CD4-positive, alpha-beta T cell treated with Interleukin-6 at 100 ng/mL for 8 hours (primary cell): Measurements from ENCODE around the gene ETFA.

Source experiments
- DNase-seq: peaks from one replicate; pipeline ENCODE4 v3.0.0-alpha.2; 2020; ENCODE audit warnings: mixed read lengths, low spot score

Gene ETFA

DNA sequence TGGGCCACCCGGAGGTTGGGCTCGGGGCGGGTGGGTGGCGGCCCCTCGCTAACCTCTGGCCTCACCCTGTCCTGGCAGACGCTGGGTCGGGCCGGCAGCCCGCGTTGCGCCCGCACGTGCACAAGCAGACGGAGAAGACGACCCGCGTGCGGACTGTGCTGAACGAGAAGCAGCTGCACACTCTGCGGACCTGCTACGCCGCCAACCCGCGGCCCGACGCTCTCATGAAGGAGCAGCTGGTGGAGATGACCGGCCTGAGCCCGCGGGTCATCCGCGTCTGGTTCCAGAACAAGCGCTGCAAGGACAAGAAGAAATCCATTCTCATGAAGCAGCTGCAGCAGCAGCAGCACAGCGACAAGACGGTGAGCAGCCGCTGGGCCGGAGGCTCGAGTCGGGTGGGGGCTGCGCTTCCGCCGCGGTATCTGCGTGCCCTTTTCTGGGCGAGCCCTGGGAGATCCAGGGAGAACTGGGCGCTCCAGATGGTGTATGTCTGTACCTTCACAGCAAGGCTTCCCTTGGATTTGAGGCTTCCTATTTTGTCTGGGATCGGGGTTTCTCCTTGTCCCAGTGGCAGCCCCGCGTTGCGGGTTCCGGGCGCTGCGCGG, 29.0 kb upstream of the ETFA start:
- DNase-seq = no peak

DNA sequence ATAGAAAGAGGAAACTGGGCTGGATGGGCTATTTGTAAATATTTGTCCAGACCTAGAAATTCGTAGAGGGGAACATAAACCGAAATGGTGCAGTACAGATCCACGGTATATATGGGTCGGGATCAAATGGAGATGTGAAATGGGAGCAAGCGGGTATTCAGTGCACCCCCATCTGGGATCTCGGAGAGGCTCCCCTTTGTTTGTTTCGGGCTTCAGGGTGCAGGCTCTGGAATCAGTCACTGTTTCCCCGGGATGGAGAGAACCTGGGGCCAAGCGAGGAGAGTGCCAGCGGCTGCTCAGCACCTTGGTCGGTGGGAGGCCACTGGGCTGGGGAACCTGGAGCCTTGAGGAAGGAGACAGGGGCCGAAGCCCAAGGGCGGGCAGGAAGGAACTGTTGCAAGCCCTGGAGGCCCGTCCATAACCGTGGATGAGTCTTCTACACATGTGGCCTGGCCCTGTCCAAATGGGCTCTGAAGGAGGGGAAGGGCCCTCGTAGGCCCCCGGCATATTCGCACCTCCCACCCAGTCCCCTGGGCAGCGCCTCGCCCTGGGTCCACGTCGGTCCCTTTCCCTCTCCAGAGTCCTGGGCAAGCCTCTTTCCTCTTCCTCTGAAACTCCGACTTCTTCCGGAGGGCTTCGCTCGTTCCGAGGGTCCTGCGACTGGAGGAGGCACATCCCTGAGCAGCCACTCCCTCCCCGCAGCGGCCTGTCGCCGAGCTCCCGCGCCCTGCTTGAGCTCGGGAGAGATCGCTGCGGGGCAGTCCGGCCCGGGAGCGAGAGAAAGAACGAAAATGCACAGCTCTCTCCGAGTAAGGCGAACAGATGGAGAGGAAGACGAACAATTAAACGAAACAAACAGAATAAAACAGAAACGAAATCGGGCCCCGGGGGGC, 28.3 kb upstream of the ETFA start:
- no peak for DNase-seq

DNA sequence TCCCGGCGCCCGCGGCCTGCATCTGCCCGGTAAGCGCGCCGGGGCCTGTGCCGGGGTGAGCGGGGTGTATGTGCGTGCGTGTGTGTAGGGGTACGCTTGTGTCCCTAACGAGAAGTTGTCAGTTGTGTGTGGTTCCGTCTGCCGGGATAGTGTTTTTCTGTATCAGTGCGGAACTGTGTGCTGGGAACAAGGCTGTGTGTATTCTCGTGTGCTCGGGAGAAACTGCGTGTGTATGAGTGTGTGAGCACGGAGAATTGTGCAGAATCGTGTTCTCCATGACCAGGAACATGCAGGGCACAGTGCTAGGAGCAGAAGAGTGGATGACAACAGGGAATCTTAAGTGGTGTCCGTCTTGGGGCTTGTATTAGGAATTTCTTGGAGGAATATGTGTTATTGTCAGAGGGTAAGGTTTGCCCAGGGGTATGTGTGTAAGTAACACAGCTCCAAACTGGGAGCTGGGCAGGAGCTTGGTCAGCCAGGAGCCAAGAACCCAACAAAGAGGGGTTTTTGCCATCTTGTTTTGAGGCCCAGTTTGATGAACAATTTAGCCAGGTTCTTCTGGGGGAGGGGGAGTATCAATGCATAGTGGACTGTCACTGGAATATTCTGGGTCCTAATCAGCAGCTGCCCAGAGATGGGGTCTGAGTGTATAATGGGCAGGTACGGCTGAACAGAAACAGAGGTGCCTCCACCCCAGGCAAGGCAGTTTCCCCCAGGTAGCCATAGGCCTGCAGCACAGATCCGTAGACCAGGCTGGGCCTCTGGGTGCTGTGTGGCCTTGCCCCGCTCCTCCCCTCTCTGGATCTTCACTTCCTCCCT, 27.4 kb upstream of the ETFA start:
- no peak for DNase-seq

DNA sequence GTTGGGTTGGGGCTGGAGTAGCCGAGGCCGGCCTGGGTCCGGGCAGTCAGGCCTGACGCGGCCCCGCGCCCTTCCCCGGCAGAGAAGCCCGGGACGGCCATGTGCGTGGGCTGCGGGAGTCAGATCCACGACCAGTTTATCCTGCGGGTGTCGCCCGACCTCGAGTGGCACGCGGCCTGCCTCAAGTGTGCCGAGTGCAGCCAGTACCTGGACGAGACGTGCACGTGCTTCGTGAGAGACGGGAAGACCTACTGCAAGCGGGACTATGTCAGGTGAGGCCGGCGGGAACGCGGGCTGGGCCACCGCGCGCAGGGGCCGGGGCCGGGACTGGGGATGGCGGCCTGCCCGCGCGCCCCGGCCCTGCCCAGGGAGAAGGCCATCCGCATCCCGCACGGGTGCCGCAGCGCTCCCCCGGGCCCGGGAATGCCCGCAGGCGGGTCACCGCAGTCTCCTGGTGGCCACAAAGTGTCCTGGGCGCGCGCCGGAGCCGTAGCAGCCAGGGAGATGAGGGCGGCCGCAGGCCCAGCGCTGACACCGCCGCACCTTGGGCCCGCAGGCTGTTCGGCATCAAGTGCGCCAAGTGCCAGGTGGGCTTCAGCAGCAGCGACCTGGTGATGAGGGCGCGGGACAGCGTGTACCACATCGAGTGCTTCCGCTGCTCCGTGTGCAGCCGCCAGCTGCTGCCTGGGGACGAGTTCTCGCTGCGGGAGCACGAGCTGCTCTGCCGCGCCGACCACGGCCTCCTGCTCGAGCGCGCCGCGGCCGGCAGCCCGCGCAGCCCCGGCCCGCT, 26.6 kb upstream of the ETFA start:
- DNase-seq = no peak

- DNase-seq = no peak
These were observed 25.9 kb upstream of the ETFA start for GRCh38 chr15:76337059-76337695.

DNA sequence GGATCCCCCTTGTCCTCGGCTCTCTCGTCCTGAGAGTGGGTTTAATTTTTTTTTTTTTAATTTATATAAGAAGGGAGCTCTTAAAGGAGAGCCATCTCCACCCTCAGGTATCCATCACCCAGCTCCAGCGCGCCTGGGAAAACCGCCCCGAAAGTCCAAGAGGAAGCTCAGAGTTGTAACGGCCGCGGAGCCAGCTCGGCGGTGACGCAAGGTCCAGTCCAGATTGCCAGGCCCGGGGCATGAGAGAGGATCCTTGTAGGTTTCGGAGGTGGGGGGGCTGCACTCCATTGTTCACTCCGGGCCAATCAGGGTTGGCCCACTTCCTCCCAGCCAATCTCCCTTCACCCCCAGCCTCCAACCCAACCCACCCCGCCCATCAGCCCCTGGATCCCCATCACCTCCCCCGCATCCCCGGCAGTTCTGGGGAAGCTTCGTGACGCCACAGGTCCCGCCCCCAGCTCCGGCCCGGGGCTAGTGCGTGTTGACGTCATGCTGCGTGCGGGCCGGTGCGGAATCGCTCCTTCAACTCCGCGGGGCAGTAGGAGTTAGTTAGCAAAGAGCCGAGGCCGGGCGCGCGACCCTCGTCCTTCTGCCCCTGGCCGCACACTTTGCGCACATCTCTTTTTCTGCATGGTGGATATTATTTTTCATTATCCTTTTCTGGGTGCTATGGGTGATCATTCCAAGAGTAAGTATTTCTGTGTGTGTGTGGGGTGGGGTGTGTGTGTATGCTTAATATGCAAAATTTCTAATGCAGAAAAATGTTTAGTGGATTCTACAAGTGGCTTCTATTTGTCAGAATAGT, 25.2 kb upstream of the ETFA start, which contains the start of gene ISL2:
ISL2 (plus strand) TSS at position 520 of the 805 bp plus-strand sequence; CDS start at position 631, 111 bp downstream.
- no peak for DNase-seq

GRCh38 chr15:76335307-76336253, 24.3 kb upstream of the ETFA start:
- DNase-seq = no peak

GRCh38 chr15:76334438-76335306, 23.4 kb upstream of the ETFA start:
- no peak for DNase-seq

GRCh38 chr15:76333720-76334437, 22.6 kb upstream of the ETFA start:
- DNase-seq = no peak

- DNase-seq = no peak
These were observed 22.0 kb upstream of the ETFA start for GRCh38 chr15:76333309-76333708.

GRCh38 chr15:76332796-76333195, 21.5 kb upstream of the ETFA start:
- DNase-seq = no peak

DNA sequence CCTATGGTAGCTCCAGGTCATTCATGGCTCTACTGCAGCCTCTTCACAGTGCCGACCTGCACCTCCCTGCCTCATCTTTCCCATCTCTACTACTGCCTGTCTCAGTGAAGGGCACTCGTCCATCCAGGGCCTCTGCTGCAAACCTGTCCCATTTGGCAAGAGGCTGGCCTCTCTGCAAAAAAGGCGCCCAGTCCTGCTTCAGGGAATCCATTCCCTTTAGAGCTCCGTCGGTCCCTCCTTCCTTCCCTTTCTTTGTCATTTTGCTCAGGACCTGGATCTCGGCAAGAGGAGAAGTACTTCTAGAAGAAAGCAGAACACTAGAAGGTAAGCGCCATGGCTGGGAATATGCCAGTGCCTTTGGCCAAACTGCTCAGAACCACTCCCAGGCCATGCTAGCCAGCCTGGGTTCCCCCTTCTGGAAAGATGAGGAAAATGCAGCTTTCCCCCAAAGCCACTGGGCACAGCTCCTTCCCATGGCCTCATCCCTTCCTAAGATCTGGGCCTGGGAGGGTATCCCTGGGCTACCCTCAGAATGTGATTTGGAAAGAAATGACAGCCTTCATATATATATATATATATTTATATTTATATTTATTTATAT, 18.9 kb upstream of the ETFA start:
- no peak for DNase-seq

DNA sequence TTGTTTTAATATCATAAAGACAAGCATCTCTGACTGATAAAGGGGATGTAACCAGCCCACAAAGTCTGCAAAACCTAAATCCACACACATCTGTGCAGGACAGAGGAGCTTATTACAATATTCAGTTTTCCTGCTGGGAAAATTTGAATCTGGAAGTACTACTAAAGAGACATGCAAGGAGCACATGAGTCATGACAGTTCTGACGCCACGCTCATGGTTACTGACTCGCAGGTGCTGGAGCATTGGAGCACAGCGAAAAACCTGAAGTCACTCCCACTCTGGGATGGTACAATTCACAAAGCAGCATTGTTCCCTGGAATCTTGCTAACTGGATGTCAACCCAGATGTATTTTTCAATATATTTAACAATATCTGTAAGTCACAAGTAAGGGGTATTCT, 17.7 kb upstream of the ETFA start:
- no peak for DNase-seq

DNA sequence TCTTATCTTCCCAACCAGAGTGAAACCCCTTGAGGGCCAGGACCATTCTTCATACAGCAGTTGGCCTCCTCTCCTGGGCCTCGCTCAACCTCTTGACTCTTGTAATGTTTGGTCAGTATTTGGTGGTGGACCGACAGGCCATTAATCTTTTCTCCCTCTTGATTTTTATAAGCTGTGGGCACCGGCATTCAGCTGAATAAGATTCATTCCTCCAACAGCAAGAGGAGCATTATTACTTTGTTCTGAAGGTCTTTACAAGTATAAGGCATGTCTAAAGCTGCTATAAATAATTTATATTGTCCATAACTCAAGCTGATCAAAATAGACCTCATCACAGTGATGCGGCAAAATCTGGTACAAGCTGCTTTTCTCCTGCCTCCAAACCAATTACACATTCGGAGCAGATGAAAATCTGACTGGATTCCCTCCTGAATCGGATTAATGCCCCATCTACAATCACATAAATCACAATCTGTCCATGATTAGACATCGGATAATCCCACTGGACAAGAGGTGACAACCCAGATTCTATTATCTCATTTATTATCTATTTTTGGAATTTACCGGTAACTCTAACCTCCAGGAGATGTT, 16.9 kb upstream of the ETFA start:
- DNase-seq = no peak

DNA sequence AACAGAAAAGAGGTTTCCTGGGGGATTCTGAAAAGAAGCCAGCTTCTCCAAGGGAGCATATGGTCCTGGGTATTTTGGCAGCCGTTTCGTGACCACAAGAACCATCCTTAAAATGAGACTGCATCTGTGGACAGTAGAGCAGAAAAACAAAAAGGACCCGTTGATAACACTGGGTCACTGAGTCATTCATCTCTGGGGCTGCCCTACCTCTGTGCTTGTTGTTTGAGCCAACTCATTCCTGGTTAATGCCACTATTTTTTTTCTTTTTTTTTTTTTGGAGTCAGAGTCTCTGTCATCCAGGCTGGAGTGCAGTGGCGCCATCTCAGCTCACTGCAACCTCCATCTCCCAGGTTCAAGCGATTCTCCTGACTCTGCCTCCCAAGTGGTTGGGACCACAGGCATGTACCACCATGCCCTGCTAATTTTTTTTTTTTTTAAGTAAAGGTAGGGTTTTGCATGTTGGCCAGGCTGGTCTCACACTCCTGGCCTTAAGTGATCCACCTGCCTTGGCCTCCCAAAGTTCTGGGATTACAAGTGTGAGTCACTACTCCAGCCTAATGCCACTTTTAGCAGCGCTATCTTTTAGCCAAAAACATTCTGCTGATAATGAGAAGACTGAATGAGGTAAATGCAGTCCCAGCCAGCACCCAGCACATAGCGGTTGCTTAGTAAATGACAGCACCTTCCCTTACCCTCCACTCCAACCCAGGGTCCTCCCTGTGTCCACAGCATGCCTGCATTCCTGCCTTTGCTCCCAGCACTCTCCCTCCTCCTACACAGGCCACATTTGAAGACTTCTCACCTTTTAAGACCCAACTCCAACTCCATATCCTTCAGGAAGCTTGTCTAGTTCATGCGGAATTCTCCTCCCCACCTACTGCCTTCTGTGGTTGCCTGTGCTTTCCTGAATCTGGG, 16.2 kb upstream of the ETFA start:
- no peak for DNase-seq

GRCh38 chr15:76325704-76326103, 14.4 kb upstream of the ETFA start:
- no peak for DNase-seq
